H1 (cell line): Measurements from ENCODE around the gene COL20A1. TPM values are rescaled to one million over a fixed set of nuclear protein-coding genes. Genes with fewer than 3 reads are reported as not detected.
A peak's percentile ranks its signal among the peaks of the same experiment; 100 is the strongest.

Source experiments
- CTCF ChIA-PET: fragments of 300-600 bp; sonication (Branson Sonifier 250); formaldehyde crosslinking; loops from one replicate; lab custom pipeline; 2021; ENCODE audit not compliant: partially characterized antibody; lab: Charles Lee
- POLR2A ChIA-PET: fragments of 300-600 bp; sonication (Branson Sonifier 250); formaldehyde crosslinking; loops from one replicate; lab custom pipeline; 2021; ENCODE audit warnings: inconsistent platforms; ENCODE audit not compliant: partially characterized antibody; lab: Charles Lee
- DNase-seq, 2 experiments: peaks; one replicate each; pipeline versions ENCODE4 v3.0.0 to v3.0.0-alpha.2; 2010 to 2022; ENCODE audit warnings: low spot score in 2 of 2, low read depth in 1 of 2, mixed read lengths in 1 of 2
- FAIRE-seq: peaks from 2 replicates; lab custom pipeline; 2011; peaks lifted over from hg19 to GRCh38; lab: Jason Lieb, UNC
- H2AFZ ChIP-seq: 2 replicates; pipeline ENCODE4 v1.8.1; 2012; ENCODE audit warnings: low read length, inconsistent platforms
- H2AK5ac ChIP-seq: 2 replicates; pipeline ENCODE4 v1.6.1; 2013; ENCODE audit warnings: low read depth, low read length
- H2BK120ac ChIP-seq: replicated peaks from 2 replicates; pipeline ENCODE3; 2013; ENCODE audit warnings: low read depth, low read length, inconsistent platforms
- H2BK12ac ChIP-seq: 2 replicates; pipeline ENCODE4 v1.6.1; 2013; ENCODE audit warnings: low read depth, low read length
- H2BK15ac ChIP-seq: 2 replicates; pipeline ENCODE4 v1.6.1; 2013; ENCODE audit warnings: low read length
- H2BK20ac ChIP-seq: 2 replicates; pipeline ENCODE4 v1.6.1; 2013; ENCODE audit warnings: low read length
- H2BK5ac ChIP-seq: 2 replicates; pipeline ENCODE4 v1.6.1; 2013; ENCODE audit warnings: low read depth, low read length
- H3K14ac ChIP-seq: 2 replicates; pipeline ENCODE4 v1.6.1; 2013; ENCODE audit warnings: inconsistent platforms; ENCODE audit not compliant: insufficient read length
- H3K18ac ChIP-seq: 2 replicates; pipeline ENCODE4 v1.6.1; 2013; ENCODE audit warnings: low read length; ENCODE audit errors: extremely low read depth
- H3K23ac ChIP-seq: 2 replicates; pipeline ENCODE4 v1.6.1; 2013; ENCODE audit warnings: inconsistent platforms; ENCODE audit not compliant: insufficient read length
- H3K23me2 ChIP-seq: 2 replicates; pipeline ENCODE4 v1.6.1; 2013; ENCODE audit warnings: low read depth, low read length
- H3K27ac ChIP-seq: 2 replicates; pipeline ENCODE4 v1.6.1; 2011; ENCODE audit warnings: low read depth, low read length, inconsistent platforms
- H3K27me3 ChIP-seq, 4 experiments: replicated peaks in 1 of 4; 1 replicate in 1 of 4; 2 replicates in 3 of 4; pipeline versions ENCODE4 v1.6.1 to v1.8.1; 2011 to 2013; ENCODE audit warnings: low read length in 3 of 4, mild to moderate bottlenecking in 3 of 4, inconsistent platforms in 2 of 4, mixed read lengths in 2 of 4, moderate library complexity in 1 of 4; ENCODE audit not compliant: control insufficient read depth in 3 of 4, insufficient read depth in 3 of 4; ENCODE audit errors: extremely low read depth in 1 of 4
- H3K36me3 ChIP-seq, 4 experiments: 2 replicates each; pipeline versions ENCODE4 v1.6.1 to v1.8.1; 2011 to 2013; ENCODE audit warnings: mild to moderate bottlenecking in 4 of 4, low read length in 3 of 4, moderate library complexity in 2 of 4, control low read depth in 1 of 4, inconsistent platforms in 1 of 4; ENCODE audit not compliant: insufficient read depth in 4 of 4, control insufficient read depth in 2 of 4
- H3K4ac ChIP-seq: replicated peaks from 2 replicates; pipeline ENCODE3; 2013; ENCODE audit warnings: low read length, low read depth, mixed read lengths, inconsistent platforms; ENCODE audit not compliant: insufficient read length
- H3K4me1 ChIP-seq, 4 experiments: replicated peaks in 1 of 4; 1 replicate in 1 of 4; 2 replicates in 3 of 4; pipeline versions ENCODE4 v1.6.1 to v1.8.1; 2011 to 2013; ENCODE audit warnings: low read length in 3 of 4, inconsistent platforms in 2 of 4, mixed read lengths in 1 of 4; ENCODE audit not compliant: insufficient read depth in 4 of 4, control insufficient read depth in 3 of 4
- H3K4me2 ChIP-seq, 2 experiments: 2 replicates each; pipeline versions ENCODE4 v1.6.1 to v1.8.1; 2011 to 2013; ENCODE audit warnings: low read depth in 2 of 2, low read length in 2 of 2, control low read depth in 1 of 2, inconsistent platforms in 1 of 2, mild to moderate bottlenecking in 1 of 2; ENCODE audit not compliant: insufficient read depth in 1 of 2
- H3K4me3 ChIP-seq, 4 experiments: fragments of 200-600, 300-600 bp in 1 of 4; sonication (generic), shearing (Covaris generic), sonication (Bioruptor Twin) in 1 of 4; 2 replicates each; pipeline versions ENCODE4 v1.5.1 to v1.8.1; 2011 to 2016; ENCODE audit warnings: low read length in 4 of 4, low read depth in 3 of 4, control low read depth in 2 of 4, inconsistent platforms in 2 of 4, mild to moderate bottlenecking in 2 of 4, mixed read lengths in 1 of 4, moderate library complexity in 1 of 4; ENCODE audit not compliant: insufficient read depth in 2 of 4; ENCODE audit errors: extremely low read depth in 1 of 4
- H3K56ac ChIP-seq: replicated peaks from 2 replicates; pipeline ENCODE3; 2013; ENCODE audit warnings: low read depth, mild to moderate bottlenecking, mixed read lengths, low read length, inconsistent platforms; ENCODE audit not compliant: insufficient read length
- H3K79me1 ChIP-seq: 2 replicates; pipeline ENCODE4 v1.6.1; 2013; ENCODE audit warnings: low read depth, low read length, control low read depth
- H3K79me2 ChIP-seq, 2 experiments: 2 replicates each; pipeline versions ENCODE4 v1.6.1 to v1.8.1; 2012 to 2013; ENCODE audit warnings: low read length in 2 of 2, mild to moderate bottlenecking in 2 of 2, inconsistent platforms in 1 of 2; ENCODE audit not compliant: insufficient read depth in 2 of 2, control insufficient read depth in 1 of 2
- H3K9ac ChIP-seq, 4 experiments: replicated peaks in 1 of 4; 1 replicate in 1 of 4; 2 replicates in 3 of 4; pipeline versions ENCODE4 v1.6.1 to v1.8.1; 2011 to 2013; ENCODE audit warnings: low read depth in 3 of 4, low read length in 3 of 4, control low read depth in 2 of 4, mild to moderate bottlenecking in 2 of 4, moderate library complexity in 2 of 4, inconsistent platforms in 1 of 4; ENCODE audit errors: extremely low read depth in 1 of 4
- H3K9me3 ChIP-seq, 2 experiments: 2 replicates each; pipeline versions ENCODE4 v1.6.1 to v1.8.1; 2012 to 2013; ENCODE audit warnings: mild to moderate bottlenecking in 2 of 2, moderate library complexity in 2 of 2, control low read depth in 1 of 2, inconsistent platforms in 1 of 2, low read depth in 1 of 2, low read length in 1 of 2, mixed read lengths in 1 of 2; ENCODE audit not compliant: insufficient read depth in 2 of 2
- H4K20me1 ChIP-seq, 2 experiments: replicated peaks in 1 of 2; 2 replicates each; pipeline versions ENCODE3 to v1.8.1; 2011 to 2013; ENCODE audit warnings: inconsistent platforms in 2 of 2, low read length in 2 of 2, mild to moderate bottlenecking in 1 of 2; ENCODE audit not compliant: insufficient read depth in 2 of 2, control insufficient read depth in 1 of 2
- H4K5ac ChIP-seq: 2 replicates; pipeline ENCODE4 v1.6.1; 2013; ENCODE audit warnings: low read length, low read depth, mixed read lengths, inconsistent platforms; ENCODE audit not compliant: insufficient read length
- H4K8ac ChIP-seq: 2 replicates; pipeline ENCODE4 v1.8.0; 2013; ENCODE audit warnings: mild to moderate bottlenecking, moderate library complexity, low read length, inconsistent platforms; ENCODE audit not compliant: insufficient read depth; ENCODE audit errors: extremely low read depth
- H4K91ac ChIP-seq: replicated peaks from 2 replicates; pipeline ENCODE3; 2013; ENCODE audit warnings: low read length, mixed read lengths, inconsistent platforms; ENCODE audit not compliant: insufficient read length
- CBX8 ChIP-seq: fragments of 300-800, 300-1000 bp; sonication (generic); IDR thresholded peaks from 2 replicates; pipeline ENCODE4 v1.7.1; 2016; ENCODE audit warnings: low read depth, low read length, borderline replicate concordance
- CHD1 ChIP-seq: IDR thresholded peaks from 2 replicates; pipeline ENCODE4 v1.6.1; 2012; ENCODE audit warnings: low read depth, low read length, improper control_type of control experiment
- GABPA ChIP-seq: IDR thresholded peaks from 2 replicates; pipeline ENCODE4 v1.6.1; 2011; ENCODE audit warnings: mild to moderate bottlenecking, low read length, moderate library complexity, borderline replicate concordance; ENCODE audit not compliant: insufficient read depth
- KDM1A ChIP-seq: fragments of 200-600, 300-600 bp; sonication (generic); IDR thresholded peaks from 2 replicates; pipeline ENCODE4 v1.7.1; 2016; ENCODE audit warnings: mild to moderate bottlenecking, low read length, borderline replicate concordance
- MAFK ChIP-seq: IDR thresholded peaks from 2 replicates; pipeline ENCODE4 v1.6.1; 2012; ENCODE audit warnings: low read depth, mild to moderate bottlenecking, improper control_type of control experiment, low read length
- NANOG ChIP-seq: IDR thresholded peaks from 2 replicates; pipeline ENCODE4 v1.6.1; 2011; ENCODE audit warnings: low read length, low read depth, mild to moderate bottlenecking, inconsistent platforms; ENCODE audit not compliant: insufficient read depth, poor library complexity, severe bottlenecking
- PHF8 ChIP-seq: fragments of 200-600 bp; sonication (generic); conservative IDR thresholded peaks from 2 replicates; pipeline ENCODE4 v1.7.1; 2012; ENCODE audit warnings: low read depth, mild to moderate bottlenecking, inconsistent platforms, low read length, moderate library complexity
- RAD21 ChIP-seq, 2 experiments: IDR thresholded peaks in 1 of 2; conservative IDR thresholded peaks in 1 of 2; 2 replicates each; pipeline ENCODE4 v1.6.1; 2011; ENCODE audit warnings: low read depth in 2 of 2, low read length in 2 of 2, improper control_type of control experiment in 1 of 2, inconsistent platforms in 1 of 2, mild to moderate bottlenecking in 1 of 2, moderate library complexity in 1 of 2
- SIX5 ChIP-seq: IDR thresholded peaks from 2 replicates; pipeline ENCODE4 v1.6.1; 2011; ENCODE audit warnings: mild to moderate bottlenecking, low read depth, low read length
- TBP ChIP-seq: IDR thresholded peaks from 2 replicates; pipeline ENCODE4 v1.6.1; 2011; ENCODE audit warnings: low read depth, low read length, improper control_type of control experiment
- TEAD4 ChIP-seq: IDR thresholded peaks from 2 replicates; pipeline ENCODE4 v1.6.1; 2012; ENCODE audit warnings: low read depth, low read length, inconsistent platforms, mixed read lengths
- WGBS, 2 experiments: shearing (Covaris generic) in 1 of 2; methylation state at CpG; one replicate each; pipeline versions ENCODE4 v1.1.6 to v1.1.7; 2013 to 2015; ENCODE audit warnings: low lambda C conversion rate in 2 of 2, mixed read lengths in 2 of 2, inconsistent platforms in 1 of 2, low coverage in 1 of 2, missing lambda C conversion rate in 1 of 2; ENCODE audit not compliant: insufficient replicate concordance in 2 of 2, insufficient coverage in 1 of 2, insufficient read length in 1 of 2; ENCODE audit errors: extremely low coverage in 1 of 2, missing lambda C conversion rate in 1 of 2; 5-methylcytosine and 5-hydroxymethylcytosine counted together
- polyA plus RNA-seq, 7 experiments: library from polyadenylated mRNA; depleted of rRNA in 3 of 7; stranded (reverse) in 5 of 7; unstranded in 2 of 7; fragments of >200 nt in 5 of 7; fragments of 200-250 nt in 2 of 7; gene quantifications; 1 replicate in 5 of 7; 2 replicates in 1 of 7; 4 replicates in 1 of 7; pipeline versions ENCODE4 v1.2.1 to v1.2.3, GENCODE V29; 2011 to 2013; ENCODE audit warnings: missing spikeins in 2 of 7, mixed read lengths in 2 of 7
- total RNA-seq: library from RNA; stranded (reverse); fragmentation: NEBNext Ultra II Directional; extraction: Animal tissue kit (Norgen Biotek cat#: 25700); gene quantifications from 2 replicates; pipeline ENCODE4 v1.2.1, GENCODE V29; 2021

COL20A1 gene
- total and polyA plus RNA-seq, 2 of the 8 experiments (the other 6 are each of a cell fraction or from before 2014, with no cell fraction given), result 0.19 to 0.21 TPM

- 0 out of 2 replicates have a peak overlapping the region, but pooled peaks have one; percentile 53 for H2AK5ac ChIP-seq
- peak overlapping the region; percentile 48; the same call in 1 of the 2 replicates for H3K18ac ChIP-seq
- H3K23ac ChIP-seq, result no peak overlapping the region
- H3K27me3 ChIP-seq, result peaks cover 0 to 9% (median 4%) of the 10 kb centered on the region in 4 experiments; a peak in 3 of 7 replicates
- H3K79me1 ChIP-seq, result no peaks in the 10 kb centered on the region
- TF ChIP-seq RAD21 (IDR thresholded peaks at IDR 0.05 in 1 of 2, conservative IDR thresholded peaks at IDR 0.05 in 1 of 2; ENCODE audit: low read depth in 2 of 2, low read length in 2 of 2) (no peak), CHD1 (no peak), SIX5 (no peak), GABPA (no peak), MAFK (no peak), KDM1A (no peak), PHF8 (no peak), NANOG (no peak), TEAD4 (no peak), CBX8 (no peak), TBP (no peak)
- 0 out of 2 replicates have a peak overlapping the region, but pooled peaks have one; percentile 61 for H2BK15ac ChIP-seq
- H4K91ac ChIP-seq, result no peak overlapping the region
- no peak overlapping the region for H3K4me3 ChIP-seq
- no peaks in the 10 kb centered on the region for H3K79me2 ChIP-seq
- CTCF ChIA-PET, result interaction anchor here (0.7 to 9.9 kb wide), 6 partner anchors 12 to 655 kb away, joined by 3 to 81 read pairs (median 15); no protein-coding TSS in a partner anchor
- H2BK120ac ChIP-seq, result no peak overlapping the region
- H3K36me3 ChIP-seq, result no peaks in the 10 kb centered on the region
- no peak overlapping the region for H3K14ac ChIP-seq
- H2BK5ac ChIP-seq, result no peak overlapping the region
- 91% methylated on average over 16 of the region's 16 CpGs; no CpG with 5 or more reads in 1 of the 2 experiments for WGBS, 2 experiments
- no peak overlapping the region for H2AFZ ChIP-seq
- H3K4ac ChIP-seq, result peak overlapping the region; percentile 53
- no peak overlapping the region for H3K56ac ChIP-seq
- H4K20me1 ChIP-seq, result no peaks in the 10 kb centered on the region
- DNase-seq (no peak), FAIRE-seq (no peak)
- no peaks in the 10 kb centered on the region for H3K9me3 ChIP-seq
- no peak overlapping the region for H3K9ac ChIP-seq
- H3K4me1 ChIP-seq, result peaks cover 0 to 24% (median 20%) of the 10 kb centered on the region in 4 experiments; a peak in 6 of 7 replicates
- no peak overlapping the region for H2BK12ac ChIP-seq
- H3K4me2 ChIP-seq, result no peak overlapping the region
- H3K23me2 ChIP-seq, result peaks cover 3% of the 10 kb centered on the region; the same call in 1 of the 2 replicates
- POLR2A ChIA-PET, result interaction anchor here (0.6 kb wide), 1 partner anchor 56 kb away, joined by 3 read pairs; no protein-coding TSS in a partner anchor
- no peak overlapping the region for H4K5ac ChIP-seq
- no peak overlapping the region; the same call in 1 of the 2 replicates for H4K8ac ChIP-seq
- no peak overlapping the region for H2BK20ac ChIP-seq
- no peak overlapping the region for H3K27ac ChIP-seq
These were observed 5.0 kb downstream of the COL20A1 start for GRCh38 chr20:63297796-63298572.
